ENCODE measurements around the gene GLE1.

The GLE1 gene

GRCh38 chr9:128484686-128485413 is 19.7 kb upstream of the GLE1 start:
- TF ChIP-seq CTCF (IDR thresholded peaks at IDR 0.05), result no peak

GRCh38 chr9:128485414-128485855 is 19.1 kb upstream of the GLE1 start:
- Histone ChIP-seq H3K4me3 (no peak overlapping the region), H3K27ac (no peak overlapping the region)
- no peak for DNase-seq (ENCODE audit: low spot score)
- no peak for TF ChIP-seq CTCF (IDR thresholded peaks at IDR 0.05)

More at GRCh38 chr9:128484686-128485413, 19.7 kb upstream of the GLE1 start:
- Histone ChIP-seq H3K4me3 (no peak overlapping the region), H3K27ac (no peak overlapping the region)
- DNase-seq (ENCODE audit: low spot score), result no peak

GRCh38 chr9:128486201-128486600 is 18.3 kb upstream of the GLE1 start:
- no peak for TF ChIP-seq CTCF (IDR thresholded peaks at IDR 0.05)
- no peak for DNase-seq (ENCODE audit: low spot score)

GRCh38 chr9:128493424-128493823 is 11.1 kb upstream of the GLE1 start:
- Histone ChIP-seq H3K4me3 (no peak overlapping the region), H3K27ac (no peak overlapping the region)
- DNase-seq (ENCODE audit: low spot score), result no peak
- TF ChIP-seq CTCF (IDR thresholded peaks at IDR 0.05), result no peak

More at GRCh38 chr9:128486201-128486600, 18.3 kb upstream of the GLE1 start:
- Histone ChIP-seq H3K4me3 (no peak overlapping the region), H3K27ac (no peak overlapping the region)

- Histone ChIP-seq H3K4me3 (no peak overlapping the region), H3K27ac (no peak overlapping the region)
- TF ChIP-seq CTCF (IDR thresholded peaks at IDR 0.05), result no peak
- no peak for DNase-seq (ENCODE audit: low spot score)
Observed at GRCh38 chr9:128494108-128494745, 10.3 kb upstream of the GLE1 start.

- TF ChIP-seq CTCF (IDR thresholded peaks at IDR 0.05), result no peak
- no peak overlapping the region for H3K4me3 ChIP-seq
- DNase-seq (ENCODE audit: low spot score), result no peak
- no peak overlapping the region for H3K27ac ChIP-seq
Observed at GRCh38 chr9:128494746-128495129, 9.8 kb upstream of the GLE1 start.

GRCh38 chr9:128495296-128495695 is 9.2 kb upstream of the GLE1 start:
- Histone ChIP-seq H3K4me3 (no peak overlapping the region), H3K27ac (no peak overlapping the region)
- TF ChIP-seq CTCF (IDR thresholded peaks at IDR 0.05), result no peak
- no peak for DNase-seq (ENCODE audit: low spot score)

All from coronary artery (tissue), 2 donors.